ENCODE data around the gene NSUN5. TPM values are rescaled to one million over a fixed set of nuclear protein-coding genes. Genes with fewer than 3 reads are reported as not detected.
A peak's percentile ranks its signal among the peaks of the same experiment; 100 is the strongest.
"Not testable (repeated sequence)": the region's sequence is repeated elsewhere in the genome, so short reads cannot be mapped to it uniquely, and the experiment has no call there.

NSUN5 gene
- total and polyA plus RNA-seq, 4 experiments from 2014 or later, result 39.9 to 62.5 (median 51.1) TPM

- Histone ChIP-seq H3K27ac (ENCODE audit: low read depth, low read length) (no peak overlapping the region), H3K27me3 (ENCODE audit: insufficient read depth, low read length) (no peaks in the 10 kb centered on the region), H3K9me3 (ENCODE audit: control insufficient read depth in 1 of 2, low read length in 2 of 2) (no peaks in the 10 kb centered on the region), H3K36me3 (ENCODE audit: insufficient read depth, low read length) (no peaks in the 10 kb centered on the region), H3K4me3 (ENCODE audit: low read length in 2 of 2) (no peak overlapping the region), H3K4me1 (ENCODE audit: insufficient read depth, low read length) (no peaks in the 10 kb centered on the region)
- no peaks in the 10 kb centered on the region for H3K9me3 Mint-ChIP-seq
- intact Hi-C loops (cut with micrococcal nuclease), result no loop called here
- CTCF ChIA-PET (ENCODE audit: partially characterized antibody), result interaction anchor here (0.6 to 2.9 kb wide), 2 partner anchors 10 to 16 kb away, joined by 3 to 12 read pairs; no protein-coding TSS in a partner anchor
- no peaks in the 10 kb centered on the region for H3K4me1 Mint-ChIP-seq
- no peak overlapping the region for H3K4me3 Mint-ChIP-seq
- POLR2A ChIA-PET (ENCODE audit: partially characterized antibody), result no interaction called here
- H3K27me3 Mint-ChIP-seq, result peaks cover 1 to 6% of the 10 kb centered on the region in 2 donors
- no peaks in the 10 kb centered on the region for H3K36me3 Mint-ChIP-seq
- H3K27ac Mint-ChIP-seq, result no peak overlapping the region
- no peak for DNase-seq
Observed at GRCh38 chr7:73340514-73340913, 31.9 kb upstream of the NSUN5 start.

- no peaks in the 10 kb centered on the region for H3K9me3 ChIP-seq (ENCODE audit: control insufficient read depth in 1 of 2, low read length in 2 of 2)
- H3K4me1 Mint-ChIP-seq, result no peaks in the 10 kb centered on the region
- no peaks in the 10 kb centered on the region for H3K9me3 Mint-ChIP-seq
- H3K36me3 ChIP-seq (ENCODE audit: insufficient read depth, low read length), result no peaks in the 10 kb centered on the region
- intact Hi-C loops (cut with micrococcal nuclease), result no loop called here
- H3K27ac ChIP-seq (ENCODE audit: low read depth, low read length), result no peak overlapping the region
- peaks cover 1 to 3% of the 10 kb centered on the region in 2 donors for H3K27me3 Mint-ChIP-seq
- no peaks in the 10 kb centered on the region for H3K36me3 Mint-ChIP-seq
- no peaks in the 10 kb centered on the region for H3K27me3 ChIP-seq (ENCODE audit: insufficient read depth, low read length)
- H3K4me3 ChIP-seq (ENCODE audit: low read length in 2 of 2), result no peak overlapping the region
- H3K4me1 ChIP-seq (ENCODE audit: insufficient read depth, low read length), result no peaks in the 10 kb centered on the region
- ChIA-PET POLR2A (ENCODE audit: partially characterized antibody) (no interaction called here), CTCF (ENCODE audit: partially characterized antibody) (no interaction called here)
- no peak overlapping the region for H3K27ac Mint-ChIP-seq
- no peak for DNase-seq
- no peak overlapping the region for H3K4me3 Mint-ChIP-seq
Observed at GRCh38 chr7:73338321-73338720, 29.7 kb upstream of the NSUN5 start.

- H3K27ac Mint-ChIP-seq, result no peak overlapping the region
- H3K36me3 Mint-ChIP-seq, result no peaks in the 10 kb centered on the region
- no peaks in the 10 kb centered on the region for H3K9me3 ChIP-seq (ENCODE audit: control insufficient read depth in 1 of 2, low read length in 2 of 2)
- H3K27ac ChIP-seq (ENCODE audit: low read depth, low read length), result no peak overlapping the region
- H3K4me3 ChIP-seq (ENCODE audit: low read length in 2 of 2), result no peak overlapping the region
- ChIA-PET CTCF (ENCODE audit: partially characterized antibody) (no interaction called here), POLR2A (ENCODE audit: partially characterized antibody) (no interaction called here)
- peaks cover 1 to 3% of the 10 kb centered on the region in 2 donors for H3K27me3 Mint-ChIP-seq
- peaks cover 0 to 1% (median 0%) of the 10 kb centered on the region in 4 donors for H3K4me1 Mint-ChIP-seq
- no peaks in the 10 kb centered on the region for H3K27me3 ChIP-seq (ENCODE audit: insufficient read depth, low read length)
- H3K9me3 Mint-ChIP-seq, result no peaks in the 10 kb centered on the region
- intact Hi-C loops (cut with micrococcal nuclease), result no loop called here
- no peak overlapping the region for H3K4me3 Mint-ChIP-seq
- DNase-seq, result no peak
- H3K4me1 ChIP-seq (ENCODE audit: insufficient read depth, low read length), result no peaks in the 10 kb centered on the region
- H3K36me3 ChIP-seq (ENCODE audit: insufficient read depth, low read length), result no peaks in the 10 kb centered on the region
Observed at GRCh38 chr7:73332447-73332846, 23.8 kb upstream of the NSUN5 start.

- H3K27ac Mint-ChIP-seq, result no peak overlapping the region
- no peak overlapping the region for H3K27ac ChIP-seq (ENCODE audit: low read depth, low read length)
- H3K9me3 ChIP-seq (ENCODE audit: control insufficient read depth in 1 of 2, low read length in 2 of 2), result no peaks in the 10 kb centered on the region
- H3K9me3 Mint-ChIP-seq, result no peaks in the 10 kb centered on the region
- no peaks in the 10 kb centered on the region for H3K36me3 ChIP-seq (ENCODE audit: insufficient read depth, low read length)
- peaks cover 1 to 3% of the 10 kb centered on the region in 2 donors for H3K27me3 Mint-ChIP-seq
- DNase-seq, result no peak
- no peak overlapping the region for H3K4me3 ChIP-seq (ENCODE audit: low read length in 2 of 2)
- POLR2A ChIA-PET (ENCODE audit: partially characterized antibody), result no interaction called here
- no peaks in the 10 kb centered on the region for H3K36me3 Mint-ChIP-seq
- no peaks in the 10 kb centered on the region for H3K27me3 ChIP-seq (ENCODE audit: insufficient read depth, low read length)
- CTCF ChIA-PET (ENCODE audit: partially characterized antibody), result interaction anchor here (0.6 kb wide), 1 partner anchor 10 kb away, joined by 3 read pairs; no protein-coding TSS in a partner anchor
- H3K4me3 Mint-ChIP-seq, result no peak overlapping the region
- peaks cover 0 to 1% (median 0%) of the 10 kb centered on the region in 4 donors for H3K4me1 Mint-ChIP-seq
- no peaks in the 10 kb centered on the region for H3K4me1 ChIP-seq (ENCODE audit: insufficient read depth, low read length)
- intact Hi-C loops (cut with micrococcal nuclease), result no loop called here
Observed at GRCh38 chr7:73330772-73331171, 22.1 kb upstream of the NSUN5 start.

- POLR2A ChIA-PET (ENCODE audit: partially characterized antibody), result no interaction called here
- CTCF ChIA-PET (ENCODE audit: partially characterized antibody), result interaction anchor here (0.6 kb wide), 1 partner anchor 10 kb away, joined by 3 read pairs; no protein-coding TSS in a partner anchor
- Mint-ChIP-seq H3K9me3 (peaks cover 0 to 2% (median 0%) of the 10 kb centered on the region in 8 donors), H3K4me3 (no peak overlapping the region), H3K36me3 (no peaks in the 10 kb centered on the region), H3K4me1 (peaks cover 0 to 1% (median 0%) of the 10 kb centered on the region in 4 donors), H3K27ac (no peak overlapping the region), H3K27me3 (peaks cover 1 to 3% of the 10 kb centered on the region in 2 donors)
- no peak overlapping the region for H3K27ac ChIP-seq (ENCODE audit: low read depth, low read length)
- H3K4me1 ChIP-seq (ENCODE audit: insufficient read depth, low read length), result no peaks in the 10 kb centered on the region
- DNase-seq, result no peak
- no peaks in the 10 kb centered on the region for H3K36me3 ChIP-seq (ENCODE audit: insufficient read depth, low read length)
- H3K27me3 ChIP-seq (ENCODE audit: insufficient read depth, low read length), result no peaks in the 10 kb centered on the region
- no peaks in the 10 kb centered on the region for H3K9me3 ChIP-seq (ENCODE audit: control insufficient read depth in 1 of 2, low read length in 2 of 2)
- no peak overlapping the region for H3K4me3 ChIP-seq (ENCODE audit: low read length in 2 of 2)
- intact Hi-C loops (cut with micrococcal nuclease), result no loop called here
Observed at GRCh38 chr7:73329861-73330581, 21.4 kb upstream of the NSUN5 start.

GRCh38 chr7:73328696-73329095, 20.1 kb upstream of the NSUN5 start:
- Mint-ChIP-seq H3K4me3 (no peak overlapping the region), H3K4me1 (peaks cover 0 to 8% (median 7%) of the 10 kb centered on the region in 4 donors), H3K27me3 (peaks cover 1 to 3% of the 10 kb centered on the region in 2 donors), H3K27ac (no peak overlapping the region), H3K36me3 (no peaks in the 10 kb centered on the region), H3K9me3 (peaks cover 0 to 2% (median 0%) of the 10 kb centered on the region in 8 donors)
- Histone ChIP-seq H3K36me3 (ENCODE audit: insufficient read depth, low read length) (no peaks in the 10 kb centered on the region), H3K4me1 (ENCODE audit: insufficient read depth, low read length) (peaks cover 4% of the 10 kb centered on the region), H3K9me3 (ENCODE audit: control insufficient read depth in 1 of 2, low read length in 2 of 2) (no peaks in the 10 kb centered on the region), H3K27ac (ENCODE audit: low read depth, low read length) (no peak overlapping the region), H3K27me3 (ENCODE audit: insufficient read depth, low read length) (no peaks in the 10 kb centered on the region), H3K4me3 (ENCODE audit: low read length in 2 of 2) (no peak overlapping the region)
- CTCF ChIA-PET (ENCODE audit: partially characterized antibody), result no interaction called here
- DNase-seq, result no peak
- intact Hi-C loops (cut with micrococcal nuclease), result no loop called here
- POLR2A ChIA-PET (ENCODE audit: partially characterized antibody), result no interaction called here

GRCh38 chr7:73327922-73328321, 19.3 kb upstream of the NSUN5 start, which contains the start of the genes FKBP6 and TRIM50:
TSS of gene FKBP6 (plus strand) at chr7:73328161. CDS start at chr7:73328429, 268 bp downstream.
TSS of gene TRIM50 (minus strand) at chr7:73328082. CDS start at chr7:73324787, 3,295 bp downstream.
- H3K27ac ChIP-seq (ENCODE audit: low read depth, low read length); H3K4me1 ChIP-seq (ENCODE audit: insufficient read depth, low read length); H3K36me3 Mint-ChIP-seq; H3K9me3 ChIP-seq (ENCODE audit: control insufficient read depth in 1 of 2, low read length in 2 of 2); CTCF ChIA-PET (ENCODE audit: partially characterized antibody); H3K9me3 Mint-ChIP-seq; H3K36me3 ChIP-seq (ENCODE audit: insufficient read depth, low read length); H3K4me3 ChIP-seq (ENCODE audit: low read length in 2 of 2); H3K27me3 ChIP-seq (ENCODE audit: insufficient read depth, low read length); POLR2A ChIA-PET (ENCODE audit: partially characterized antibody); intact Hi-C loops (cut with micrococcal nuclease); DNase-seq; H3K4me3 Mint-ChIP-seq; H3K27me3 Mint-ChIP-seq: not testable (repeated sequence)
- peak within 1 kb of the TSS in 1 of 7 donors; percentile 90 for H3K27ac Mint-ChIP-seq
- H3K4me1 Mint-ChIP-seq, result peaks cover 0 to 11% (median 8%) of the 10 kb centered on the region in 4 donors

Data from CD4-positive, alpha-beta memory T cell (primary cell).